BJ (cell line): ENCODE results near the gene MARCO. TPM values are rescaled to one million over a fixed set of nuclear protein-coding genes. Genes with fewer than 3 reads are reported as not detected.

Experiments used
- CTCF ChIA-PET: fragments of 350-600 bp; formaldehyde crosslinking; extraction: SDS; loops from one replicate; lab custom pipeline; 2021; ENCODE audit warnings: antibody characterized with exemption, inconsistent platforms; lab: Yijun Ruan, JAX
- POLR2A ChIA-PET: fragments of 300-600 bp; sonication (Branson Sonifier 250); formaldehyde crosslinking; extraction: SDS; loops from one replicate; lab custom pipeline; 2021; ENCODE audit warnings: antibody characterized with exemption; lab: Charles Lee
- DNase-seq: peaks from one replicate; pipeline ENCODE4 v3.0.0-alpha.2; 2011; ENCODE audit warnings: low read depth
- H3K27me3 ChIP-seq: 2 replicates; pipeline ENCODE4 v1.6.0; 2011; ENCODE audit warnings: low read length; ENCODE audit not compliant: control insufficient read depth, insufficient read depth
- H3K36me3 ChIP-seq: 2 replicates; pipeline ENCODE4 v1.5.1; 2011; ENCODE audit warnings: low read length; ENCODE audit not compliant: control insufficient read depth, insufficient read depth
- H3K4me3 ChIP-seq: 2 replicates; pipeline ENCODE4 v1.5.1; 2011; ENCODE audit warnings: low read depth, mild to moderate bottlenecking, control low read depth, low read length
- polyA plus RNA-seq: library from polyadenylated mRNA; depleted of rRNA; stranded (reverse); fragments of >200 nt; gene quantifications from 2 replicates; pipeline ENCODE4 v1.2.3, GENCODE V29; 2011
- TF ChIP-seq, protein P1 (sequence below): IDR thresholded peaks from 2 replicates; pipeline ENCODE4 v1.5.1; 2011; ENCODE audit warnings: low read depth, mild to moderate bottlenecking, control low read depth, inconsistent platforms, low read length, moderate library complexity; ENCODE audit not compliant: insufficient read depth

The MARCO gene
- polyA plus RNA-seq, 1 experiment, result not detected

DNA sequence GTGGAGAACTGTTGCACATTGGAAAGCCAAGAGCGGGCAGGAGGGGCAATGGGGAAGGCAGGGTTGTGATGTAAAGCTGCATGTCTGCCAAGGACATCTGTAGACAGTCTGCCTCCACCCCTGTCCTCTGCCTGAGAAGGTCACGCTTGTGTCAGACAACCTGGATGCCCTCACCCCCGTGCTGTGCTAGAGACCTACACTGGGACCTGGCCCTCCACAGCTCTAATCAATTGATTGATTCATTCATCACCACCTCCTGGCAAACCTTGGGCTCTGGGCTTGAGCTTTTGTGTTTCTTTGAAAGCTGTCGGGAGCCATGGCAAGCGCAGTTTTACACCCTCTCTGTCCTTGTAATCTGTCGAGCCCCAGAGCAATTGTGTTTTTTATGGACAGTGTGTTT, 41.1 kb downstream of the MARCO start:
- no peak overlapping the region for H3K4me3 ChIP-seq
- POLR2A ChIA-PET, result no interaction called here
- no peaks in the 10 kb centered on the region for H3K36me3 ChIP-seq
- DNase-seq, result no peak
- TF ChIP-seq, protein P1, sequence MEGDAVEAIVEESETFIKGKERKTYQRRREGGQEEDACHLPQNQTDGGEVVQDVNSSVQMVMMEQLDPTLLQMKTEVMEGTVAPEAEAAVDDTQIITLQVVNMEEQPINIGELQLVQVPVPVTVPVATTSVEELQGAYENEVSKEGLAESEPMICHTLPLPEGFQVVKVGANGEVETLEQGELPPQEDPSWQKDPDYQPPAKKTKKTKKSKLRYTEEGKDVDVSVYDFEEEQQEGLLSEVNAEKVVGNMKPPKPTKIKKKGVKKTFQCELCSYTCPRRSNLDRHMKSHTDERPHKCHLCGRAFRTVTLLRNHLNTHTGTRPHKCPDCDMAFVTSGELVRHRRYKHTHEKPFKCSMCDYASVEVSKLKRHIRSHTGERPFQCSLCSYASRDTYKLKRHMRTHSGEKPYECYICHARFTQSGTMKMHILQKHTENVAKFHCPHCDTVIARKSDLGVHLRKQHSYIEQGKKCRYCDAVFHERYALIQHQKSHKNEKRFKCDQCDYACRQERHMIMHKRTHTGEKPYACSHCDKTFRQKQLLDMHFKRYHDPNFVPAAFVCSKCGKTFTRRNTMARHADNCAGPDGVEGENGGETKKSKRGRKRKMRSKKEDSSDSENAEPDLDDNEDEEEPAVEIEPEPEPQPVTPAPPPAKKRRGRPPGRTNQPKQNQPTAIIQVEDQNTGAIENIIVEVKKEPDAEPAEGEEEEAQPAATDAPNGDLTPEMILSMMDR, result no peak
- CTCF ChIA-PET, result no interaction called here
- H3K27me3 ChIP-seq, result no peaks in the 10 kb centered on the region

DNA sequence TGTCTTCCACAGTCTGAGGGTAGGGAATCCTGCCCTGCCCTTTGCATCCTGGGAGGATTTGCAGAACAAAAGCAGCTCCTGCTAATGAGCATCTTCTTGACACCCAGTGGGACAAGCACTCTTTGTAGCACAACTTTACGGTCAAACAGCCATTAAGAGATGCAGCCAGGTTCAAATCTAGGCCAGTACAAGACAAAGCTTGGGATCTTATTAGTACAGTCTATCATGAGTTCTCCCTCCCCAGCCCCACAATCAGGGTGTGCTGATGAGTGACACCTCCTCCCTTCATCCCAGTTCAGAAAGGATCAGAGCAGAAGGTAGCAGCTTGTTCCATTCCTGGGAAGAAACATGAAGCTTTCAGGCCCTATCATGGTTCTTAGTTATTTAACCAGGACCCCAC, 41.9 kb downstream of the MARCO start:
- no peaks in the 10 kb centered on the region for H3K27me3 ChIP-seq
- TF ChIP-seq, protein P1, result no peak
- CTCF ChIA-PET, result no interaction called here
- POLR2A ChIA-PET, result no interaction called here
- no peaks in the 10 kb centered on the region for H3K36me3 ChIP-seq
- no peak for DNase-seq
- no peak overlapping the region for H3K4me3 ChIP-seq

DNA sequence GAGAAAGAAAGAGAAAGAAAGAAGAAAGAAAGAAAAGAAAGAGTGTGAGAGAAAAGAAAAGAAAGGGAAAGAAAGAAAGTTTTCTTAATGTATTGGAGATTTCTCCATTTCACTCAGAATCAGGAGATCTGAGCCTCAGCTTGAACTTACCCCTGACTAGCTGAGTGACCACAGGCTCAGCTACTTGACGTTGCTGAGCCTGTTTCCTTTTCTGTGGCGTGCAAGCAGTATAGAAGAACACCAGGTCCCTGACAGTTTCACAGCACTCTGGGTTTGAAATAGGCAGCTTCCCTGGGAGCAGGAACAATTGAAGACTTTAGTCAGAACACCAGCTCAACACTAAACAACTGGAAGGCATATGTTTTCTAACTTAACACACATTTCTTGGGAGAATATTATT, 44.7 kb downstream of the MARCO start:
- no peak overlapping the region for H3K4me3 ChIP-seq
- TF ChIP-seq, protein P1, result no peak
- DNase-seq, result no peak
- CTCF ChIA-PET, result no interaction called here
- no peaks in the 10 kb centered on the region for H3K27me3 ChIP-seq
- no peaks in the 10 kb centered on the region for H3K36me3 ChIP-seq
- POLR2A ChIA-PET, result no interaction called here

DNA sequence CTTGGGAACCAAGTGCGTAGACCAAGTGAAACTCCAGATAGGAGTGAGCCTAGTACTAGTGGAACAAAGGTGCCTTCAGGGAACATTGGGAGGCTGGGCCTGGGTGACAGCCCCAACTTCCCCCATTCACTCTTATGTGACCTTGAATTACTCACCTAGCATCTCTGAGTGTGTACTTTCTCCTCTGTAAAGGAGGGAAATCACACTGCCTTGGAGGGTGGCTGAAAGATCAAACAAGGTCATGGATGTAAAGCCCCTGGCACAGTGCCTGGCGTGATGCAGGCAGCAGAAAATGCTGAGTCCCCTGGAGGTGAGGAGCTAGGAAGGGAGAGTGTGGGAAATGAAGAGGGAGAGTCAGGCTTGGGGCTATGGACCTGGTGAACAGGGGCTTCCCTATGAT, 45.9 kb downstream of the MARCO start:
- no peak for DNase-seq
- Histone ChIP-seq H3K4me3 (no peak overlapping the region), H3K36me3 (no peaks in the 10 kb centered on the region), H3K27me3 (no peaks in the 10 kb centered on the region)
- ChIA-PET CTCF (no interaction called here), POLR2A (no interaction called here)
- TF ChIP-seq, protein P1, result no peak

DNA sequence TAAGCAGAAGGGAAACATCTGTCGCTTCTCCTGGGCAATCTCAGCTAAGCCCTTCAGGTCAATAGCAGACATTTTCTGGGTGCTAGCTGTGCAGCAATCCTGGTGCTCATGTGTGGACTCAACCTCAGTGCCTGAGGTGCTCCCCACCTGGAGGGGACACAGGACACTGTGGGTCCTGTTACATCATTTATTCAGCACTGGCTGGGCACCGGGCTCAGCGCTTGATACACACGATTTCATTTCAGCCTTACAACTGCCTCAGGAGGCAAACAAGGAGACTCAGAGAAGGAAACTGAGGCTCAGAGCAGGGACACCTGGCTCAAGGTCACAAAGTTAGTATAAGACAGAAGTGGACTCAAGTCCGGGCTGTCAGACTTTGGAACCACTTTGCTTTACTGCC, 46.7 kb downstream of the MARCO start:
- Histone ChIP-seq H3K36me3 (no peaks in the 10 kb centered on the region), H3K4me3 (no peak overlapping the region), H3K27me3 (no peaks in the 10 kb centered on the region)
- TF ChIP-seq, protein P1, result no peak
- DNase-seq, result no peak
- POLR2A ChIA-PET, result no interaction called here
- CTCF ChIA-PET, result interaction anchor here (0.7 kb wide), 1 partner anchor 26 kb away, joined by 3 read pairs; no protein-coding TSS in a partner anchor
